H9 (cell line): ENCODE measurements around the gene CTPS2. TPM values are rescaled to one million over a fixed set of nuclear protein-coding genes. Genes with fewer than 3 reads are reported as not detected.

Source experiments
- DNase-seq: peaks from one replicate; pipeline ENCODE4 v3.0.0-alpha.2; 2017
- H2AFZ ChIP-seq: one replicate; pipeline ENCODE4 v1.6.1; 2013; ENCODE audit warnings: mild to moderate bottlenecking, low read length, control low read depth, moderate library complexity
- H2AK5ac ChIP-seq: 2 replicates; pipeline ENCODE4 v1.6.1; 2013; ENCODE audit warnings: low read length, control low read depth, mixed read lengths; ENCODE audit not compliant: insufficient read length
- H2BK120ac ChIP-seq: one replicate; pipeline ENCODE4 v1.6.1; 2013; ENCODE audit warnings: low read depth, mild to moderate bottlenecking, low read length, control low read depth, inconsistent platforms; ENCODE audit not compliant: poor library complexity, severe bottlenecking
- H2BK12ac ChIP-seq: 2 replicates; pipeline ENCODE4 v1.6.1; 2013; ENCODE audit warnings: low read length, control low read depth, mixed read lengths, low read depth; ENCODE audit not compliant: insufficient read length
- H2BK15ac ChIP-seq: 2 replicates; pipeline ENCODE4 v1.6.1; 2013; ENCODE audit warnings: low read depth, low read length, control low read depth
- H2BK20ac ChIP-seq: one replicate; pipeline ENCODE4 v1.6.1; 2013; ENCODE audit warnings: low read depth, mild to moderate bottlenecking, low read length, control low read depth, inconsistent platforms; ENCODE audit not compliant: poor library complexity, severe bottlenecking
- H2BK5ac ChIP-seq: 2 replicates; pipeline ENCODE4 v1.6.1; 2013; ENCODE audit warnings: low read length, control low read depth, mixed read lengths; ENCODE audit not compliant: insufficient read length
- H3K14ac ChIP-seq: 2 replicates; pipeline ENCODE4 v1.6.1; 2013; ENCODE audit warnings: low read length, control low read depth; ENCODE audit not compliant: insufficient read depth
- H3K18ac ChIP-seq: 2 replicates; pipeline ENCODE4 v1.6.1; 2013; ENCODE audit warnings: low read depth, mild to moderate bottlenecking, mixed read lengths, low read length, control low read depth; ENCODE audit not compliant: insufficient read length
- H3K23ac ChIP-seq: 2 replicates; pipeline ENCODE4 v1.6.1; 2013; ENCODE audit warnings: low read length, control low read depth, mixed read lengths, low read depth; ENCODE audit not compliant: insufficient read length
- H3K23me2 ChIP-seq: 2 replicates; pipeline ENCODE4 v1.6.1; 2013; ENCODE audit warnings: low read depth, mild to moderate bottlenecking, mixed read lengths, low read length, control low read depth; ENCODE audit not compliant: insufficient read length, poor library complexity, severe bottlenecking
- H3K27ac ChIP-seq: 2 replicates; pipeline ENCODE4 v1.5.1; 2013; ENCODE audit warnings: low read length, control low read depth, mixed read lengths, low read depth; ENCODE audit not compliant: insufficient read length
- H3K27me3 ChIP-seq: 2 replicates; pipeline ENCODE4 v1.6.1; 2013; ENCODE audit warnings: low read length, control low read depth, inconsistent platforms; ENCODE audit not compliant: insufficient read depth
- H3K4ac ChIP-seq: 2 replicates; pipeline ENCODE4 v1.6.1; 2013; ENCODE audit warnings: low read depth, mild to moderate bottlenecking, control low read depth, inconsistent platforms, low read length, moderate library complexity
- H3K4me1 ChIP-seq: 2 replicates; pipeline ENCODE4 v1.6.1; 2013; ENCODE audit warnings: low read length, control low read depth, inconsistent platforms; ENCODE audit not compliant: insufficient read depth
- H3K4me2 ChIP-seq: 2 replicates; pipeline ENCODE4 v1.6.1; 2013; ENCODE audit warnings: low read length, control low read depth, mixed read lengths; ENCODE audit not compliant: insufficient read length, insufficient read depth
- H3K56ac ChIP-seq: 2 replicates; pipeline ENCODE4 v1.6.1; 2013; ENCODE audit warnings: low read depth, mild to moderate bottlenecking, mixed read lengths, low read length, control low read depth; ENCODE audit not compliant: insufficient read length
- H3K79me1 ChIP-seq: 2 replicates; pipeline ENCODE4 v1.6.1; 2013; ENCODE audit warnings: low read depth, mild to moderate bottlenecking, moderate library complexity, low read length, control low read depth, inconsistent platforms; ENCODE audit not compliant: insufficient read depth, poor library complexity, severe bottlenecking
- H3K79me2 ChIP-seq: 2 replicates; pipeline ENCODE4 v1.6.1; 2013; ENCODE audit warnings: low read length, control low read depth, inconsistent platforms; ENCODE audit not compliant: insufficient read depth
- H3K9ac ChIP-seq: 2 replicates; pipeline ENCODE4 v1.6.1; 2013; ENCODE audit warnings: low read length, control low read depth, mixed read lengths; ENCODE audit not compliant: insufficient read length; ENCODE audit errors: extremely low read depth
- H3K9me3 ChIP-seq: one replicate; pipeline ENCODE4 v1.6.1; 2013; ENCODE audit warnings: low read depth, low read length, inconsistent platforms; ENCODE audit not compliant: control insufficient read depth
- H3T11ph ChIP-seq: one replicate; pipeline ENCODE4 v1.6.1; 2013; ENCODE audit warnings: mild to moderate bottlenecking, low read length, control low read depth, inconsistent platforms
- H4K20me1 ChIP-seq: one replicate; pipeline ENCODE4 v1.6.1; 2013; ENCODE audit not compliant: control insufficient read depth, insufficient read length, insufficient read depth
- H4K5ac ChIP-seq: 2 replicates; pipeline ENCODE4 v1.6.1; 2013; ENCODE audit warnings: low read depth, mild to moderate bottlenecking, mixed read lengths, low read length, control low read depth; ENCODE audit not compliant: insufficient read length
- H4K8ac ChIP-seq: replicated peaks from 2 replicates; pipeline ENCODE4 v1.6.1; 2013; ENCODE audit warnings: low read length, control low read depth, mixed read lengths, low read depth; ENCODE audit not compliant: insufficient read length
- H4K91ac ChIP-seq: 2 replicates; pipeline ENCODE4 v1.6.1; 2013; ENCODE audit warnings: low read depth, mild to moderate bottlenecking, moderate library complexity, mixed read lengths, low read length, control low read depth; ENCODE audit not compliant: insufficient read length
- H3K27ac Mint-ChIP-seq, 3 experiments: 2 replicates in 2 of 3; 3 replicates in 1 of 3; pipeline ENCODE4 v1.8.0; 2020 to 2021; ENCODE audit warnings: mixed read lengths in 3 of 3, mild to moderate bottlenecking in 1 of 3, moderate library complexity in 1 of 3
- H3K27me3 Mint-ChIP-seq: 2 replicates; pipeline ENCODE4 v1.8.0; 2021; ENCODE audit warnings: low read depth, mild to moderate bottlenecking, moderate library complexity, mixed read lengths
- H3K36me3 Mint-ChIP-seq, 3 experiments: 2 replicates in 2 of 3; 3 replicates in 1 of 3; pipeline ENCODE4 v1.8.0; 2020 to 2021; ENCODE audit warnings: low read depth in 3 of 3, mixed read lengths in 3 of 3; ENCODE audit not compliant: insufficient read depth in 1 of 3
- H3K4me1 Mint-ChIP-seq, 2 experiments: 2 replicates each; pipeline ENCODE4 v1.8.0; 2020; ENCODE audit warnings: mixed read lengths in 2 of 2
- H3K4me3 Mint-ChIP-seq, 2 experiments: 2 replicates in 1 of 2; 3 replicates in 1 of 2; pipeline ENCODE4 v1.8.0; 2020 to 2021; ENCODE audit warnings: mild to moderate bottlenecking in 2 of 2, mixed read lengths in 2 of 2, moderate library complexity in 1 of 2
- H3K9me3 Mint-ChIP-seq, 2 experiments: 2 replicates in 1 of 2; 3 replicates in 1 of 2; pipeline ENCODE4 v1.8.0; 2020; ENCODE audit warnings: mild to moderate bottlenecking in 2 of 2, mixed read lengths in 2 of 2, moderate library complexity in 1 of 2
- CTCF ChIP-seq: fragments of 200-600 bp; sonication (generic); conservative IDR thresholded peaks from 3 replicates; pipeline ENCODE4 v1.8.0; 2021; ENCODE audit warnings: antibody characterized with exemption, mild to moderate bottlenecking
- WGBS: extraction: QIAGEN DNeasy Blood & Tissue Kit; methylation state at CpG from one replicate; pipeline ENCODE4 v1.1.7; 2013; ENCODE audit warnings: missing lambda C conversion rate, low lambda C conversion rate, mixed read lengths; ENCODE audit not compliant: insufficient read length; ENCODE audit errors: extremely low coverage; 5-methylcytosine and 5-hydroxymethylcytosine counted together
- total RNA-seq: library from RNA; stranded (reverse); gene quantifications from 2 replicates; pipeline ENCODE4 v1.2.1, GENCODE V29; 2021

CTPS2 gene
- total RNA-seq, 1 experiment from 2014 or later, result 69.7 TPM

GRCh38 chrX:16714504-16714903 lies 2.0 kb upstream of the CTPS2 start:
- no peak overlapping the region for H2BK20ac ChIP-seq
- no peak overlapping the region for H3K14ac ChIP-seq
- H3K18ac ChIP-seq, result no peak overlapping the region
- H2BK15ac ChIP-seq, result no peak overlapping the region
- H3K4me3 Mint-ChIP-seq, result peak overlapping the region in 1 of 2 experiments; percentile 43; a peak in 1 of 5 replicates
- H3T11ph ChIP-seq, result no peak overlapping the region
- peaks cover 6% of the 10 kb centered on the region; the same call in 1 of the 2 replicates for H3K79me2 ChIP-seq
- no peak overlapping the region for H2BK120ac ChIP-seq
- H2AFZ ChIP-seq, result no peak overlapping the region
- no peaks in the 10 kb centered on the region for H3K27me3 Mint-ChIP-seq
- H3K4me1 ChIP-seq, result no peaks in the 10 kb centered on the region; the same call in 1 of the 2 replicates
- H3K4ac ChIP-seq, result no peak overlapping the region
- H3K4me2 ChIP-seq, result no peak overlapping the region
- WGBS, result no CpG with 5 or more reads among the region's 8 CpGs
- no peak for DNase-seq
- H3K9me3 Mint-ChIP-seq, result no peaks in the 10 kb centered on the region; a peak in 2 of 5 replicates
- no peak overlapping the region for H2BK12ac ChIP-seq
- H3K9me3 ChIP-seq, result no peaks in the 10 kb centered on the region
- no peak overlapping the region for H3K23ac ChIP-seq
- peaks cover 5% of the 10 kb centered on the region for H3K79me1 ChIP-seq
- H3K27ac Mint-ChIP-seq, result 0 out of 7 replicates have a peak overlapping the region, but pooled peaks of 1 of the 3 experiments have one; percentile 70
- H3K36me3 Mint-ChIP-seq, result peaks cover 3 to 16% (median 12%) of the 10 kb centered on the region in 3 experiments; a peak in 5 of 7 replicates
- no peak overlapping the region for H3K27ac ChIP-seq
- H3K4me1 Mint-ChIP-seq, result peaks cover 24 to 25% of the 10 kb centered on the region in 2 experiments
- no peak overlapping the region for H4K5ac ChIP-seq
- H2AK5ac ChIP-seq, result no peak overlapping the region
- H3K23me2 ChIP-seq, result peaks cover 17% of the 10 kb centered on the region
- no peak overlapping the region for H2BK5ac ChIP-seq
- no peak overlapping the region for H3K56ac ChIP-seq
- H3K9ac ChIP-seq, result no peak overlapping the region
- H4K91ac ChIP-seq, result no peak overlapping the region
- no peak for TF ChIP-seq CTCF
- H4K8ac ChIP-seq, result no peak overlapping the region
- no peaks in the 10 kb centered on the region for H3K27me3 ChIP-seq
- H4K20me1 ChIP-seq, result no peaks in the 10 kb centered on the region
